ENCODE measurements around the gene RBPJ. TPM values are rescaled to one million over a fixed set of nuclear protein-coding genes. Genes with fewer than 3 reads are reported as not detected.
A peak's percentile ranks its signal among the peaks of the same experiment; 100 is the strongest.

RBPJ gene
- total and polyA plus RNA-seq, 5 donors from 2014 or later, result 68.5 to 120 (median 88.4) TPM

- H3K4me1 ChIP-seq (ENCODE audit: control insufficient read depth, insufficient read depth, low read length, poor library complexity, severe bottlenecking), result peaks cover 37% of the 10 kb centered on the region
- H3K4me1 Mint-ChIP-seq, result peaks cover 21 to 41% (median 34%) of the 10 kb centered on the region in 4 donors
- peak; percentile 25 to 62 (median 57) for DNase-seq
These were observed 771 bp upstream of the RBPJ start for GRCh38 chr4:26319949-26320537.

GRCh38 chr4:26321373-26322221, 783 bp downstream of the RBPJ start:
- peaks cover 0 to 2% (median 0%) of the 10 kb centered on the region in 7 donors for H3K9me3 Mint-ChIP-seq
- no peaks in the 10 kb centered on the region for H3K9me3 ChIP-seq (ENCODE audit: control insufficient read depth in 2 of 2, low read length in 2 of 2)
- peaks cover 5% of the 10 kb centered on the region for H3K27me3 Mint-ChIP-seq
- H3K4me1 ChIP-seq (ENCODE audit: control insufficient read depth, insufficient read depth, low read length, poor library complexity, severe bottlenecking), result peaks cover 41% of the 10 kb centered on the region
- peak overlapping the region; percentile 96 to 98 (median 96) for H3K4me3 Mint-ChIP-seq
- peak overlapping the region; percentile 96 to 97 (median 97) for H3K27ac Mint-ChIP-seq
- peak overlapping the region; percentile 60 for H3K27ac ChIP-seq (ENCODE audit: insufficient read depth, low read length, poor library complexity, severe bottlenecking)
- ATAC-seq (ENCODE audit: low read depth in 2 of 2) (no peak), DNase-seq (peak in 1 of 3 donors; percentile 49)
- H3K36me3 ChIP-seq (ENCODE audit: control insufficient read depth, insufficient read depth, low read length), result no peaks in the 10 kb centered on the region
- no peaks in the 10 kb centered on the region for H3K27me3 ChIP-seq (ENCODE audit: control insufficient read depth, insufficient read depth, low read length)
- peak overlapping the region; percentile 89 for H3K4me3 ChIP-seq (ENCODE audit: low read depth, low read length)
- no peaks in the 10 kb centered on the region for H3K36me3 Mint-ChIP-seq
- peaks cover 24 to 47% (median 39%) of the 10 kb centered on the region in 4 donors for H3K4me1 Mint-ChIP-seq

More at GRCh38 chr4:26319949-26320537, 771 bp upstream of the RBPJ start:
- Mint-ChIP-seq H3K4me3 (peak overlapping the region; percentile 96 to 100 (median 98)), H3K27ac (peak overlapping the region; percentile 96 to 98 (median 98)), H3K27me3 (peaks cover 8% of the 10 kb centered on the region), H3K9me3 (peaks cover 0 to 8% (median 4%) of the 10 kb centered on the region in 7 donors), H3K36me3 (peaks cover 4% of the 10 kb centered on the region)
- peak overlapping the region; percentile 87 for H3K27ac ChIP-seq (ENCODE audit: insufficient read depth, low read length, poor library complexity, severe bottlenecking)
- no peaks in the 10 kb centered on the region for H3K36me3 ChIP-seq (ENCODE audit: control insufficient read depth, insufficient read depth, low read length)
- H3K4me3 ChIP-seq (ENCODE audit: low read depth, low read length), result peak overlapping the region; percentile 81
- ATAC-seq (ENCODE audit: low read depth in 2 of 2), result peak; percentile 3 to 6
- H3K27me3 ChIP-seq (ENCODE audit: control insufficient read depth, insufficient read depth, low read length), result no peaks in the 10 kb centered on the region
- no peaks in the 10 kb centered on the region for H3K9me3 ChIP-seq (ENCODE audit: control insufficient read depth in 2 of 2, low read length in 2 of 2)

GRCh38 chr4:26322346-26322745, 1.5 kb downstream of the RBPJ start:
- H3K27me3 ChIP-seq (ENCODE audit: control insufficient read depth, insufficient read depth, low read length), result no peaks in the 10 kb centered on the region
- H3K36me3 ChIP-seq (ENCODE audit: control insufficient read depth, insufficient read depth, low read length), result no peaks in the 10 kb centered on the region
- DNase-seq (no peak), ATAC-seq (ENCODE audit: low read depth in 2 of 2) (no peak)
- no peaks in the 10 kb centered on the region for H3K9me3 ChIP-seq (ENCODE audit: control insufficient read depth in 2 of 2, low read length in 2 of 2)
- Mint-ChIP-seq H3K36me3 (no peaks in the 10 kb centered on the region), H3K27ac (peak overlapping the region; percentile 96 to 97 (median 97)), H3K4me1 (peaks cover 30 to 50% (median 41%) of the 10 kb centered on the region in 4 donors), H3K27me3 (peaks cover 5% of the 10 kb centered on the region), H3K9me3 (peaks cover 0 to 2% (median 0%) of the 10 kb centered on the region in 7 donors), H3K4me3 (peak overlapping the region; percentile 96 to 98 (median 96))
- H3K27ac ChIP-seq (ENCODE audit: insufficient read depth, low read length, poor library complexity, severe bottlenecking), result no peak overlapping the region
- H3K4me1 ChIP-seq (ENCODE audit: control insufficient read depth, insufficient read depth, low read length, poor library complexity, severe bottlenecking), result peaks cover 45% of the 10 kb centered on the region
- H3K4me3 ChIP-seq (ENCODE audit: low read depth, low read length), result peak overlapping the region; percentile 89

GRCh38 chr4:26323821-26324220, 3.0 kb downstream of the RBPJ start:
- Mint-ChIP-seq H3K4me1 (peaks cover 31 to 48% (median 41%) of the 10 kb centered on the region in 4 donors), H3K27ac (peak overlapping the region in 1 of 3 donors; percentile 52), H3K27me3 (peaks cover 5% of the 10 kb centered on the region), H3K36me3 (no peaks in the 10 kb centered on the region), H3K9me3 (peaks cover 0 to 2% (median 0%) of the 10 kb centered on the region in 7 donors), H3K4me3 (peak overlapping the region in 3 of 4 donors; percentile 64 to 96 (median 71))
- DNase-seq (no peak), ATAC-seq (ENCODE audit: low read depth in 2 of 2) (no peak)
- Histone ChIP-seq H3K27me3 (ENCODE audit: control insufficient read depth, insufficient read depth, low read length) (no peaks in the 10 kb centered on the region), H3K4me1 (ENCODE audit: control insufficient read depth, insufficient read depth, low read length, poor library complexity, severe bottlenecking) (peaks cover 44% of the 10 kb centered on the region), H3K36me3 (ENCODE audit: control insufficient read depth, insufficient read depth, low read length) (no peaks in the 10 kb centered on the region), H3K4me3 (ENCODE audit: low read depth, low read length) (peak overlapping the region; percentile 89), H3K27ac (ENCODE audit: insufficient read depth, low read length, poor library complexity, severe bottlenecking) (no peak overlapping the region), H3K9me3 (ENCODE audit: control insufficient read depth in 2 of 2, low read length in 2 of 2) (no peaks in the 10 kb centered on the region)

- H3K27me3 Mint-ChIP-seq, result no peaks in the 10 kb centered on the region
- Histone ChIP-seq H3K36me3 (ENCODE audit: control insufficient read depth, insufficient read depth, low read length) (no peaks in the 10 kb centered on the region), H3K9me3 (ENCODE audit: control insufficient read depth in 2 of 2, low read length in 2 of 2) (no peaks in the 10 kb centered on the region), H3K27ac (ENCODE audit: insufficient read depth, low read length, poor library complexity, severe bottlenecking) (peak overlapping the region; percentile 14), H3K27me3 (ENCODE audit: control insufficient read depth, insufficient read depth, low read length) (no peaks in the 10 kb centered on the region), H3K4me3 (ENCODE audit: low read depth, low read length) (peak overlapping the region; percentile 46), H3K4me1 (ENCODE audit: control insufficient read depth, insufficient read depth, low read length, poor library complexity, severe bottlenecking) (peaks cover 34% of the 10 kb centered on the region)
- peak overlapping the region in 3 of 4 donors; percentile 4 to 69 (median 61) for H3K4me3 Mint-ChIP-seq
- H3K27ac Mint-ChIP-seq, result peak overlapping the region in 2 of 3 donors; percentile 16 to 27
- H3K9me3 Mint-ChIP-seq, result no peaks in the 10 kb centered on the region
- H3K36me3 Mint-ChIP-seq, result no peaks in the 10 kb centered on the region
- ATAC-seq (ENCODE audit: low read depth in 2 of 2), result peak; percentile 51 to 57
- peak in 2 of 3 donors; percentile 49 to 72 for DNase-seq
- H3K4me1 Mint-ChIP-seq, result peaks cover 33 to 51% (median 43%) of the 10 kb centered on the region in 4 donors
These were observed 4.4 kb downstream of the RBPJ start for GRCh38 chr4:26325191-26325590.

- no peak overlapping the region for H3K27ac ChIP-seq (ENCODE audit: insufficient read depth, low read length, poor library complexity, severe bottlenecking)
- no peak for DNase-seq
- Mint-ChIP-seq H3K4me1 (peaks cover 38 to 60% (median 50%) of the 10 kb centered on the region in 4 donors), H3K27me3 (no peaks in the 10 kb centered on the region), H3K27ac (no peak overlapping the region), H3K4me3 (peak overlapping the region in 1 of 4 donors; percentile 40), H3K9me3 (no peaks in the 10 kb centered on the region), H3K36me3 (no peaks in the 10 kb centered on the region)
- H3K4me3 ChIP-seq (ENCODE audit: low read depth, low read length), result peak overlapping the region; percentile 11
- H3K4me1 ChIP-seq (ENCODE audit: control insufficient read depth, insufficient read depth, low read length, poor library complexity, severe bottlenecking), result peaks cover 32% of the 10 kb centered on the region
- no peak for ATAC-seq (ENCODE audit: low read depth in 2 of 2)
- H3K9me3 ChIP-seq (ENCODE audit: control insufficient read depth in 2 of 2, low read length in 2 of 2), result no peaks in the 10 kb centered on the region
- H3K36me3 ChIP-seq (ENCODE audit: control insufficient read depth, insufficient read depth, low read length), result no peaks in the 10 kb centered on the region
- no peaks in the 10 kb centered on the region for H3K27me3 ChIP-seq (ENCODE audit: control insufficient read depth, insufficient read depth, low read length)
These were observed 6.0 kb downstream of the RBPJ start for GRCh38 chr4:26326791-26327190.

- Histone ChIP-seq H3K27me3 (ENCODE audit: control insufficient read depth, insufficient read depth, low read length) (no peaks in the 10 kb centered on the region), H3K36me3 (ENCODE audit: control insufficient read depth, insufficient read depth, low read length) (no peaks in the 10 kb centered on the region), H3K9me3 (ENCODE audit: control insufficient read depth in 2 of 2, low read length in 2 of 2) (no peaks in the 10 kb centered on the region), H3K27ac (ENCODE audit: insufficient read depth, low read length, poor library complexity, severe bottlenecking) (no peak overlapping the region), H3K4me1 (ENCODE audit: control insufficient read depth, insufficient read depth, low read length, poor library complexity, severe bottlenecking) (peaks cover 11% of the 10 kb centered on the region), H3K4me3 (ENCODE audit: low read depth, low read length) (peak overlapping the region; percentile 61)
- peak in 2 of 3 donors; percentile 56 to 74 for DNase-seq
- no peaks in the 10 kb centered on the region for H3K9me3 Mint-ChIP-seq
- H3K4me3 Mint-ChIP-seq, result peak overlapping the region in 2 of 4 donors; percentile 9 to 18
- H3K27ac Mint-ChIP-seq, result peak overlapping the region in 2 of 3 donors; percentile 20 to 54
- peaks cover 26 to 50% (median 41%) of the 10 kb centered on the region in 4 donors for H3K4me1 Mint-ChIP-seq
- H3K36me3 Mint-ChIP-seq, result no peaks in the 10 kb centered on the region
- H3K27me3 Mint-ChIP-seq, result no peaks in the 10 kb centered on the region
- peak; percentile 72 for ATAC-seq (ENCODE audit: low read depth in 2 of 2)
These were observed 9.5 kb downstream of the RBPJ start for GRCh38 chr4:26330186-26330787.
